ENCODE results near the gene HEATR5A. TPM values are rescaled to one million over a fixed set of nuclear protein-coding genes. Genes with fewer than 3 reads are reported as not detected.

Gene HEATR5A
- total and polyA plus RNA-seq, 2 of the 13 experiments (the other 11 are each of a cell fraction or from before 2014, with no cell fraction given) = 36.4 to 105 TPM

GRCh38 chr14:31257244-31257553 is 163.2 kb downstream of the HEATR5A start (continued):
- TF ChIP-seq ZNF280D (CRISPR knock-in tag; IDR thresholded peaks at IDR 0.05) (no peak), LRRFIP1 (CRISPR knock-in tag; conservative IDR thresholded peaks at IDR 0.05) (0 out of 2 replicates have a peak, but pooled peaks have one; percentile 15), ZNF646 (CRISPR knock-in tag; IDR thresholded peaks at IDR 0.05) (no peak; the same call in 1 of the 2 replicates), SP140L (CRISPR knock-in tag; IDR thresholded peaks at IDR 0.05; ENCODE audit: borderline replicate concordance) (0 out of 2 replicates have a peak, but pooled peaks have one; percentile 7), ETV5 (CRISPR knock-in tag; IDR thresholded peaks at IDR 0.05; ENCODE audit: borderline replicate concordance) (0 out of 2 replicates have a peak, but pooled peaks have one; percentile 5), KDM4B (CRISPR knock-in tag; IDR thresholded peaks at IDR 0.05) (peak; percentile 22), GATAD2A (CRISPR knock-in tag; IDR thresholded peaks at IDR 0.05) (no peak)
